Epithelial cell of proximal tubule (primary cell): ENCODE results near the gene F2RL2. TPM values are rescaled to one million over a fixed set of nuclear protein-coding genes. Genes with fewer than 3 reads are reported as not detected.
"Not testable (repeated sequence)": the region's sequence is repeated elsewhere in the genome, so short reads cannot be mapped to it uniquely, and the experiment has no call there.

Experiments used
- DNase-seq: peaks from one replicate; pipeline ENCODE4 v3.0.0-alpha.2; 2011; ENCODE audit warnings: low read depth
- H3K4me3 ChIP-seq: 2 replicates; pipeline ENCODE4 v1.5.1; 2011; ENCODE audit warnings: low read depth, mild to moderate bottlenecking, low read length
- CTCF ChIP-seq: conservative IDR thresholded peaks from 2 replicates; pipeline ENCODE4 v1.5.1; 2012; ENCODE audit warnings: low read depth, mild to moderate bottlenecking, low read length
- total RNA-seq: library from RNA; depleted of rRNA; stranded (reverse); fragments of >200 nt; gene quantifications from 2 replicates; pipeline ENCODE4 v1.2.3, GENCODE V29; 2015

F2RL2 gene
- total RNA-seq, 1 donor from 2014 or later = 2.4 TPM

GRCh38 chr5:76610196-76610595 lies 13.0 kb downstream of the F2RL2 start:
- DNase-seq = no peak
- no peak for TF ChIP-seq CTCF
- H3K4me3 ChIP-seq = no peak overlapping the region

- DNase-seq = no peak
- no peak overlapping the region for H3K4me3 ChIP-seq
- TF ChIP-seq CTCF = no peak
These were observed 14.4 kb downstream of the F2RL2 start for GRCh38 chr5:76608833-76609232.

GRCh38 chr5:76607353-76607871 lies 15.8 kb downstream of the F2RL2 start:
- no peak for DNase-seq
- H3K4me3 ChIP-seq = no peak overlapping the region
- no peak for TF ChIP-seq CTCF

- no peak for DNase-seq
- no peak overlapping the region for H3K4me3 ChIP-seq
- TF ChIP-seq CTCF = no peak
These were observed 16.5 kb downstream of the F2RL2 start for GRCh38 chr5:76606701-76607100.

GRCh38 chr5:76604838-76605237 lies 18.4 kb downstream of the F2RL2 start:
- H3K4me3 ChIP-seq = no peak overlapping the region
- DNase-seq = no peak
- TF ChIP-seq CTCF = no peak

GRCh38 chr5:76603991-76604390 lies 19.2 kb downstream of the F2RL2 start:
- H3K4me3 ChIP-seq = not testable (repeated sequence)

GRCh38 chr5:76602094-76602726 lies 21.0 kb downstream of the F2RL2 start:
- no peak overlapping the region for H3K4me3 ChIP-seq
- no peak for DNase-seq
- peak; percentile 45 for TF ChIP-seq CTCF

More at GRCh38 chr5:76603991-76604390, 19.2 kb downstream of the F2RL2 start:
- not testable (repeated sequence) for DNase-seq
